Activated CD4-positive, alpha-beta T cell treated with anti-CD3 and anti-CD28 coated beads, Interleukin-10, Interleukin-2, amounts not matched to agents 100 ng/mL and 50 ng/mL, durations not matched to agents 16 hours and 8 hours (primary cell): Measurements from ENCODE around the gene HDAC7.
"Not testable (repeated sequence)": the region's sequence is repeated elsewhere in the genome, so short reads cannot be mapped to it uniquely, and the experiment has no call there.

Experiments used
- DNase-seq: peaks from one replicate; pipeline ENCODE4 v3.0.0-alpha.2; 2020

The HDAC7 gene

DNA sequence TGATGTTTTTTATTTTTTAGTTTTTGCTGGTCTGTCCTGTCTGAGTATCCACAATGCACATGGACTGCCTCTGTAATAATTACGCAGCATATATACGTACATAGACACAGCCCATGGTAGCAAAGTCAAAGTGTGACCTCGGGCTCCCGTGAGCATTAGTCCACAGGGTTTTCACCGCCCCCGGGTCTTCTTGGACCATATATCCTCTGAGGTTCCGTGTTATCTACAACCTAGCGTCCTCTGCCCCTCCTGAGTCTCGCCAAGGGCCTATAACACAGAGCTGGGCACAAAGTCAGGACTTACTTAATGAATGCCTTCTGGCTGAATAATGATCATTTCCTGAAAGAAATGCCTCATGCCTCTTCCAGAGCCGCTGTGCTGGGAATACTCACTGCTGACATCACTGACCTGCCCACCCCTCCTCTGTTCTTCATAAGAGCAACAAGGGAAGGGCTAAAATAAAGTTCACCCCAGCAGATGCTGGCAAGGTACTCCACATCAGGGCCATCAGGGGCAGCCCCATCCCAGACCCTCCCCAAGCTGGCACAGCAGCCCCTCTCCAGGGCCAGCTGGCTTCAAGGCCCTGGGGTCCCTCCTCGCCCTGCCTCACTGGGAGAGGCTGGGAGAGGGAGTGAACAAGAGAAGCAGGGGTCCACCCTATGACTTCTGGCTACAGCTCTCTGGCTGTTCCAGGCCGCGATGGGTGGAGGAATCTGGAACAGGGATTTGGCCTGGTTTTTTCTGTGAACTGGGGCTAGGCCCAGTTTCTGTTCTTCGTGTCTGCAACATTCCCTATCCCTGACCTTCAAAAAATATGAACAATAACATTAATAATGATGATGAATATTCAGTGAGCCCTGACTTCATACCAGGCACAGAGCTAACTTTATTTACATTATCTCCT lies 7.9 kb downstream of the HDAC7 start:
- no peak for DNase-seq

DNA sequence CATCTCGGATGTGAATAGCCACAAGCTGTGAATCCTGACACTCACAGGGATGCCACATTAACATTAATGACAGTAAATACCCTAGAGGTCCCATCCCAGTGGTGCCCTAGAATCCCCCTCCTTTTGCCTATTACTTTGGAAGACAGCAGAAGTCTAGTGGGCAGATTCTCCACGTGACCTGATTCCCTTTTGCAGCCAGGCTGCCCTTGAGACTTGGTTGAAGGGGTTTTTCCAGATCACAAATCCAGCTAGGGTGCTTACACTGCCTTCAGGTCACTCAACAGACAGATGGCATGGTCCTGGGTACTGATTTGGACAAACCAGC lies 8.7 kb downstream of the HDAC7 start:
- DNase-seq, result no peak

DNA sequence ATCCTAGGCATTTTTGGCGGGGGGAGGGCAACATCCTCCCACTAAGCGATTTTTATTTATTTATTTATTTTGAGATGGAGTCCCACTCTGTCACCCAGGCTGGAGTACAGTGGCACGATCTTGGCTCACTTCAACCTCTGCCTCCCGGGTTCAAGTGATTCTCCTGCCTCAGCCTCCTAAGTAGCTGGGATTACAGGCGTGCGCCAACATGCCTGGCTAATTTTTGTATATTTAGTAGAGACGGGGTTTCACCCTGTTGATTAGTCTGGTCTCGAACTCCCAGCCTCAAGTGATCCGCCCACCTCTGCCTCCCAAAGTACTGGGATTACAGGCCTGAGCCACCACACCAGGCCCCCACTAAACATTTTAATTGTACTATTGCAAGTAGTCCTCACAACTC lies 10.2 kb downstream of the HDAC7 start:
- not testable (repeated sequence) for DNase-seq

- peak; percentile 85 for DNase-seq
Observed at GRCh38 chr12:47808574-47809365, 10.9 kb downstream of the HDAC7 start.

DNA sequence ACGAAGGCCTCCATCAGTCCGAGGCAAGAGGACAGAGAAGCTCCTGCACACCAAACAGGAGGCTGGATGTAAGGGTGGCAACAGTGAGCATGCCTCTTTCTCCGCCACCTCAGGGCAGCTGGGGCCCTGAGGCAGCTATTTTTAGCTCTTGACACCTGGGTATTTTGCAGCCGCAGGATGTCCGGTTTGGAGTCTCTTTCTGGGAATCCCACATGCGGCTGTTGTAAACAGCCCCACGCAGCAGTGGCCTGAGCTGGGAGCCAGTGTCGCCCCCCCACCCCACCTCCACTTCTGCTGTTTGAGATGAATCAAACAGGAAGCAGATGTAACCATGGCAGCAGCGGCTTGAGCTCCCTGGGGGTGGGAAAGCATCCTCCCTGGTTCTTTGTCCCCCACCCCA lies 11.7 kb downstream of the HDAC7 start:
- DNase-seq, result peak; percentile 95

DNA sequence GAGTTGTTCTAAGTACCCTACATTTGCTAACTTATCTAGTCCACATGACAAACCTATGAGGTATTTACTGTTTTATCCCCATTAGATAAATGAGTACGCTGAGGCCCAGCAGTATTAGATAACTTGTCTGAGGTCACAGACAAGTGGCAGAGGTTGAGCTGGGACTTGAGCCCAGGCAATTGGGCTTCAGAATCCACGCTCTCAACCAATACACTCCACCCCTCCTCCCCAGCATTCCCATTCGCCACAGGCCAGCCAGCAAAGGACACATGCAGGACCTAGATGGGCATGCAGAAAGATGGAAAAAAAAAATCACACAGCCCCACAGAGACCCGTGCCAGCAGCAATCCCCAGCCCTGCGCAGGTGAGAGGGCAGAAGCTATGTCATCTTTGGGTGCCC lies 12.4 kb downstream of the HDAC7 start:
- no peak for DNase-seq

GRCh38 chr12:47805417-47805816 lies 14.3 kb downstream of the HDAC7 start:
- DNase-seq, result no peak

DNA sequence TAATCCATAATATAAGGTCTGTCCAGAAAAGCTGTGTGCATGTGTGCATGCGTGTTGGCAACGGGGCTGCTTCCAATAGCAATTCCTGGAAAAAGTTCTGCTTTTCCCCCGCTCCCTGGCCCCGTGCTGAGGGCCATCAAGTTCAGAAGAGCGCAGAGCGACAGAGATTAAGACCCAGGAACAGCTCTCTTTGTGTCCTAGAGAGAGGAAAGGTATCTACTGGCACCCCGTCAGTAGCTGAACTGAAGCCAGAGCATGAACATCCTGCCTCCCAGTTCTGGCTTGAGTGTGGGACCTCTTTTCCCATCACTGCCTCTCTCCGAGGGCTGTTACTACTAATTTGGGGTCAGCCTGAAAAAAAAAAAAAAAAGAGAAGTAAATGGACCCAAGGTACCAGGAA lies 15.5 kb downstream of the HDAC7 start:
- DNase-seq, result no peak

DNA sequence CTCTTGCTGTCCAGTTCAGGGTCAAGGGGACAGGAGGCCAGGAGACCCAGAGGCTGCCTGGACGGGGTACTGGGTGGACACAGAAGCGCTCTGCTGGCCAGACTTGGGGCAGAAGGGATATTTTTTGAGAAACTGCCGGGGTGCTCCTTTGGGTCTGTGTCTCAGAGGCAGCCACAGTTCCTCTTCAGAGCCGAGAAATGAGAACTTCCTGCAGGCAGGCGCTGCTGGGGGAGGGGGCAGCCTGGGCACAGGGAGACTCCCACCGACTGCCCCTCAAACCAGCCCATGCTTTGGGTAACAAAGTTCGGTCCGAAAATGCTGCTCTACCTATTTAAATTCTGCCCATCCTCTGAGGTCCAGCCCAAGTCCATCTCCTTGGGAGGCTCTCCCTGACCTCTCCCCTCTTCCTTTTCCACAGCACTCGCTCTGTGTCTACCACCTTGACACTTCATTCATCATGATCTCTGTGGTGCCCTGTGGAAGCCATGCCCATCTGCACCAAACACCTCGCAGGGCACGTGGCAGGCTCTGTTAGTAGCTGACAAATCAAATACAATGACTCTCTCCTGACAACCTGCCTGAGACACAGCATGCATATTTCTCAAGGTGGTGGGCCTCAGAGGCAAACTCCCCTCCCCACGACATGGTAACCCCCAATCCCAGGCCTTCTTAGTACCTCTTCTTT lies 16.4 kb downstream of the HDAC7 start:
- DNase-seq, result no peak

- no peak for DNase-seq
Observed at GRCh38 chr12:47802312-47802711, 17.4 kb downstream of the HDAC7 start.

DNA sequence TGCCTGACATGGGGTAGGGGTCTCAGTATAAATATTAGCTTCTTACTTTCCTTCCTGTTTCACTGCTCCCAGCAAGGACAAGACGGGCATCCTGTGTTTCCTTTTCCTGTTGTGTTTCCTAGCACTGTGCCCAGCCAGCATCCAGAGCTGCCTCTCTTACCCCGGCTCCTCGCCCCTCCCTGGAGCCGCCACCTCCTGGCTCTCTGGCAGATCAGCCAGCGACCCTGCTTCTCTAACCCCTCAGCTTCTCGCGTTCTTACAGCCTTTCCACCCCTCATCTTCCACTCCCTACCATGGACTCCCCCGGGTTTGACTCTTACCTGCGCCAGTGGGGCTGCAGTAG lies 17.8 kb downstream of the HDAC7 start:
- no peak for DNase-seq

- no peak for DNase-seq
Observed at GRCh38 chr12:47801170-47801903, 18.4 kb downstream of the HDAC7 start.

DNA sequence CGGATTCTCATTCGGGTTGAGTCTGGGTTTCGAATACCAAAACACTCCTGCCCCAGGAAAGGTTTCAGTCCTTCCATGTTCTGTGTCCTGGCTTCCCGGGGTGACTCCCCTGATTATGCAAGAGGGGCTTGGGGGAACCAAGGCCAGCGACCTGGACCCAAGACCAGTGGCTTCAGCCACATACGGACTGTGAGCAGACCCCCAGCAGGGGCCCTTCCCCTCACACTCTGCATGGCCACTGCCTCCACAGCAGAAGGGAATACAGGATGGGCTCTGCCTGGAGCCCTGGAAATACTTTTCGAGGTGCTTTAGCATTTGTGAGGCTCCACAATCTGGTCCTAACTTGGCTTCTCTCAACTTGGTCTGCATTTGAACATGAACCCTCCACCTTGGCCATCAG lies 19.1 kb downstream of the HDAC7 start:
- DNase-seq, result no peak

GRCh38 chr12:47799357-47799955 lies 20.2 kb downstream of the HDAC7 start:
- no peak for DNase-seq

DNA sequence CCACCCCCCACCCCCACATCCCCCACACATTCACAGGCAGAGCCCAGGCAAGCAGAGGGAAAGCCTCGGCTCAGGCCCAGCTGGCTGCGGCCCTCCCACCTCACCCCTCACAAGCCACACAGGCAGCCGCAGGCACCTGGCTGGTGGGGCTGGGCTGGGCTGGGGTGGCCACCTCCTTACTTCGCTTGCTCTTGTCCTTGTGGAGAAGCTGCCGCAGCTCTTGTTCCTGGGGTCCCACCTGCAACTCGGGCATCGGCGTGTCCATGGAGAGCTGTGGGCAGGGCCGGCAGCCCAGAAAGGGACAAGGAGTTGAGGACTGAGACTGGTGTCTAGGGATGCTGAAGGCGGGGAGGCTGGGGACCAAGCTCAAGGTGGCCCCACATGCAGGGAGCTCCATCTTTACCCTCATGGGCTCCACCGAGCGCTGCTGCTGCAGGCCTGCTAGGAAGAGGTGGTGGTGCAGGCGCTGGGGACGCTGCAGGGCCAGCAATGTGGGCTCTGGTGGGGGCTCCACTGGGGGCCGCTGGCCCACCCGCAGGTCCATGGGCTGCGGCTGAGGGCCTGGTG lies 21.2 kb downstream of the HDAC7 start:
- no peak for DNase-seq

- DNase-seq, result peak; percentile 38
Observed at GRCh38 chr12:47797441-47797840, 22.3 kb downstream of the HDAC7 start.

- no peak for DNase-seq
Observed at GRCh38 chr12:47795814-47796411, 23.8 kb downstream of the HDAC7 start.

GRCh38 chr12:47795121-47795813 lies 24.4 kb downstream of the HDAC7 start:
- no peak for DNase-seq

DNA sequence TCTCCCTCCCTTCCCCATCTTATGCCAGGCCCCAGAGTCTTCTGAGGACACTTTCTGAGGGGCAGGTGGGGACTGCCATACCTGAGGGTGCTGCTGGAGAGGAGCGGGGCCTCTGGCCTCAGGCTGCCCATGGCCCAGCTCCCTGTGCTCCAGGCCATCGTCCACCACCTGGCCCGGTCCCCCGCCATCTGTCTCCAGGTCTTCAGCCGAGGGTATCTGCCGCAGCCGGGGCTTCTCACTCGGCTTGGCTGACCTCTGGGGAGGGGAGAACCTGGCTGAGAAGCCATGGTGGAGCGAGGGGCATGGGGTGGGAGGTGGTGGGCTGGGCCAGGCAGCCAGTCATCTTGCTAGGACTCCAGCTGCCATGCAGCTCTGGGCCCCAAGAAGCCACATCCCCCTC lies 25.0 kb downstream of the HDAC7 start:
- no peak for DNase-seq

DNA sequence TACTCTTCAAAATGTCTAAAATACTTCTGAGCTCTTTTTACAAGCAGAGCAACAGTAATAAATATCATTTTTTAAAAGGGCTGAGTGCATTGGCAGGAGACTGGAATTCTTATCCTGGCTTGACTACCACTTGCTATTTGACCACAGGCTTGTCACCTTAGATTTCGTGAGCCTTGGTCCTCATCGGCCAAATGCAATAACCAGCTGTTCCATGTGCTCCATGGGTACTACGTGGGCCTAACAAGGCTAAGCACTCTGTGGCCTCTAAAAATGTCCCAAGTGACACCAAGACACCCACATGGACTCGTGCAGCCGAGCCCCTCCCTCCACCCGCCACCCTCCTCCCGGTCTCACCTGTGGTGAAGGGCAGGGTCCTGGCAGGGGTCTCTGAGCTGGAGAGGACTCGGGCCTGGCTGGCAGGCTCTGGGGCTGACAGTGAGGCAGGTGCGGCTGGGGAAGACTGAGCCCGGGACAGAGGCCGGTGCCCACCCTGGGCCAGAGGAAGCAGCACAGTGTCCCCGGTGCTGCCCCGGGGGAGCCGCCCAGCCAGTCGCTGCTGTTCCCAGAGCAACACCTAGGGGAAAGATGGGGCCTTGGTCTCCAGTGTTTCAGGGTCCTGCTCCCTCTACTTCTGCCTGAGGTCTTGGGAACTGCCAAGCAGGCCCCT lies 26.6 kb downstream of the HDAC7 start:
- no peak for DNase-seq

DNA sequence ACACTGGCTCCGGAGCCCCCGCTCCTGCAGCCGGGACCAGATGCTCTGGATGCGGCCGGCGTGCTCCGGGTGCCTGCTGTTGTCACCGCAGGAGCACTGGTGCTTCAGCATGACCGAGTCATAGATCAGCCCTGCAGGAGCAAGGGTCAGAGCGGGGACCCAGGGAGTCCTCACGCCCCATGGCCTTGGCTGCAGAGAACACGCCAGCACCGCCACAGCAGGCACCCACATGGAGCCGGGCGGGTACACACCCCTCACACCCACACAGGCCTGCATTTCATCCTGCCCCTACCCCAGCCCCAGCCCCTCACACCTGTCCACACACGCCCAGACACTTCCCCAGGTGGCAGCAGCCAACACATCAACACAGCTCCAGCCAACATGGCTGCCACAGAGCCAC lies 27.8 kb downstream of the HDAC7 start:
- no peak for DNase-seq
